DOHH2 (cell line): ENCODE results near the gene NUF2.

Experiments
- EZH2phosphoT487 ChIP-seq: fragments of 200-600 bp; sonication (generic); IDR thresholded peaks from 2 replicates; pipeline ENCODE4 v1.6.1; 2017; ENCODE audit warnings: borderline replicate concordance, mild to moderate bottlenecking, antibody characterized with exemption, low read length, moderate library complexity, mixed read lengths
- TF ChIP-seq, protein P1 (sequence below): fragments of 200-600 bp; sonication (generic); IDR thresholded peaks from one replicate; pipeline ENCODE4 v1.5.1; 2014; ENCODE audit warnings: antibody characterized with exemption, mild to moderate bottlenecking, low read depth, low read length; ENCODE audit not compliant: poor library complexity, severe bottlenecking

DNA sequence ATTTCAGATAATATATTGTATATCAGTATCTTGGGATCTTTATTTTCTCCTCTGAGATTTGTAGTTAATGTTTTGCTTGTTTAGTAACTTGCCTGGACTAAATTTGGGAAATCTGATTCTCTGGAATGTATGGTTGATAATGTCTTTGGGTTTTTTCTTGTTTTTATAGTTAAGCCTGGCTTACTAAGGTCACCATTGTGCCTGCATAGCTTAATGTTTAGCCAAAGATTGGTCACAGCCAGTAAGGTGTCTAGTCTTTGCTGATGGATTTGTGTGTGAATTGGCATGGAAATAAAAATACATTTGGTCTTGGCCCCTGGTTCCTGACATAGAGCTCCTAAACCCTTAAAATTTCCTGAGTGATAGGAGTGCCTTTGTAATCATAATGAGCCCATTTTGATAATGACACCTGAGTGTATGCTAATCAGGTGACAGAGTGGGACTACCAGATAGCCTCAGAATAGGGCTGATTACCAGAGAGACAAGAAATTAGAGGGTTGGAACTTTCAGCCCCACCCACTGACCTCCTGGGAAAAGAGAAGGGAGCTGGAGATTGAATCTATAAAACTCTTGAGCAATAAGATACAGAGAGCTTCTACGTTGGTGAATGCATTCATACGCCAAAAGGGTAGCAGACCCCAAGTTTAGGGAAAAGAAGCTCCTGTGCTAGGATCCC lies 47.9 kb upstream of the NUF2 start:
- TF ChIP-seq, protein P1, sequence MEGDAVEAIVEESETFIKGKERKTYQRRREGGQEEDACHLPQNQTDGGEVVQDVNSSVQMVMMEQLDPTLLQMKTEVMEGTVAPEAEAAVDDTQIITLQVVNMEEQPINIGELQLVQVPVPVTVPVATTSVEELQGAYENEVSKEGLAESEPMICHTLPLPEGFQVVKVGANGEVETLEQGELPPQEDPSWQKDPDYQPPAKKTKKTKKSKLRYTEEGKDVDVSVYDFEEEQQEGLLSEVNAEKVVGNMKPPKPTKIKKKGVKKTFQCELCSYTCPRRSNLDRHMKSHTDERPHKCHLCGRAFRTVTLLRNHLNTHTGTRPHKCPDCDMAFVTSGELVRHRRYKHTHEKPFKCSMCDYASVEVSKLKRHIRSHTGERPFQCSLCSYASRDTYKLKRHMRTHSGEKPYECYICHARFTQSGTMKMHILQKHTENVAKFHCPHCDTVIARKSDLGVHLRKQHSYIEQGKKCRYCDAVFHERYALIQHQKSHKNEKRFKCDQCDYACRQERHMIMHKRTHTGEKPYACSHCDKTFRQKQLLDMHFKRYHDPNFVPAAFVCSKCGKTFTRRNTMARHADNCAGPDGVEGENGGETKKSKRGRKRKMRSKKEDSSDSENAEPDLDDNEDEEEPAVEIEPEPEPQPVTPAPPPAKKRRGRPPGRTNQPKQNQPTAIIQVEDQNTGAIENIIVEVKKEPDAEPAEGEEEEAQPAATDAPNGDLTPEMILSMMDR: no peak
- no peak for TF ChIP-seq EZH2phosphoT487
